T-helper 1 cell treated with Interleukin-12 subunit alpha and Interleukin-12 subunit beta and Interleukin-4 antibody, amounts not matched to agents 30 μg/mL and 1 μg/mL, for 36 hours (primary cell): Measurements from ENCODE around the gene ADCY1.
A peak's percentile ranks its signal among the peaks of the same experiment; 100 is the strongest.
"Not testable (repeated sequence)": the region's sequence is repeated elsewhere in the genome, so short reads cannot be mapped to it uniquely, and the experiment has no call there.

Experiments used
- H3K27ac Mint-ChIP-seq: one replicate; pipeline ENCODE4 v1.8.0; 2021; ENCODE audit warnings: mild to moderate bottlenecking, mixed read lengths
- H3K27me3 Mint-ChIP-seq: one replicate; pipeline ENCODE4 v1.8.0; 2021; ENCODE audit warnings: low read depth, mixed read lengths
- H3K36me3 Mint-ChIP-seq: one replicate; pipeline ENCODE4 v1.8.0; 2021; ENCODE audit warnings: low read depth, mixed read lengths
- H3K4me1 Mint-ChIP-seq: one replicate; pipeline ENCODE4 v1.8.0; 2021; ENCODE audit warnings: low read depth, mixed read lengths
- H3K4me3 Mint-ChIP-seq: one replicate; pipeline ENCODE4 v1.8.0; 2021; ENCODE audit warnings: mild to moderate bottlenecking, moderate library complexity, mixed read lengths
- H3K9me3 Mint-ChIP-seq: one replicate; pipeline ENCODE4 v1.8.0; 2021; ENCODE audit warnings: mixed read lengths

The ADCY1 gene

DNA sequence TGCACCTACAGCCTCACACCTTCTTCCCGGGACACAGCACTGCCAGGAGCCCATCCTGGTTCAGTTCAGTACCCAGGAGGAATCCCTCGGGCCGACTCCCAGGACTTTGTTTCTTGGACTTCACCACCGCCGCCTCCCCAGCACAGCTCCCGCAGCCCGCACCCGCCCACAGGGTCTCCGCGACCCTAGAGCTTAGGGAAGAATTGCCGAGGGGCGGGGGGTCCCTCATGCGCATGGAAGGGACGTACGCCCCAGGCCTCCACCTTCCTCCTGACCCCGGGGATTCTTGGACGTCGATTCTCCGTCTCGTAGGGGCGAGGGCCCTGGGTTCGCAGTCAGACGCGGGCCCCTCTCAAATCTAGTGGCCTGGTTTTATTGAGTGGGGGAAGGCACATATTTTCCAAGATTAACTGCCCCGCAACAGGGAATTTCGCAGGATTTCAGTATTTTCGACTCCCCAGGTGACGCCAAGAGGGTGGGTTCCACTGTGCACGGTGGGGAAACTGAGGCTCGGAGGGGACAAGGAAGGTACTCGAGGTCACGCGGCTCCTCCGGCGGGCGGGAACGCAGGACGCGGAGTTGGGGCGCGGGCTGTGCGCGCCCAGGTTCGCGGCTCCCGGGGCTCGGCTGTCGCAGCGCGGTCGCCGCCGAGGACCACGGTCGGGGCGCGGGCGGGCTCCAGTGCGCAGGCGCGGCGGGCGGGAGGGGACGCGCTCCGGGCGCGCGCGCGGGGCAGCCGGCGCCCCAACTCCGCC lies at the start of gene ADCY1:
Gene ADCY1, plus strand, starts transcription at position 708 of the 755 bp plus-strand sequence. CDS start 176 bp downstream, outside the sequence.
- peaks cover 60% of the 10 kb centered on the region for H3K27me3 Mint-ChIP-seq
- peak within 1 kb of the TSS; percentile 44 for H3K4me3 Mint-ChIP-seq
- H3K36me3 Mint-ChIP-seq = no peaks in the 10 kb centered on the region
- no peaks in the 10 kb centered on the region for H3K4me1 Mint-ChIP-seq
- H3K9me3 Mint-ChIP-seq = no peaks in the 10 kb centered on the region
- no peak within 1 kb of the TSS for H3K27ac Mint-ChIP-seq

- Mint-ChIP-seq H3K4me3 (no peak overlapping the region), H3K9me3 (peaks cover 2% of the 10 kb centered on the region), H3K4me1 (no peaks in the 10 kb centered on the region), H3K36me3 (no peaks in the 10 kb centered on the region), H3K27me3 (peaks cover 5% of the 10 kb centered on the region), H3K27ac (no peak overlapping the region)
Observed at GRCh38 chr7:45524445-45524844, 49.7 kb upstream of the ADCY1 start.

GRCh38 chr7:45525057-45525456 lies 49.1 kb upstream of the ADCY1 start:
- H3K27me3 Mint-ChIP-seq = peaks cover 5% of the 10 kb centered on the region

DNA sequence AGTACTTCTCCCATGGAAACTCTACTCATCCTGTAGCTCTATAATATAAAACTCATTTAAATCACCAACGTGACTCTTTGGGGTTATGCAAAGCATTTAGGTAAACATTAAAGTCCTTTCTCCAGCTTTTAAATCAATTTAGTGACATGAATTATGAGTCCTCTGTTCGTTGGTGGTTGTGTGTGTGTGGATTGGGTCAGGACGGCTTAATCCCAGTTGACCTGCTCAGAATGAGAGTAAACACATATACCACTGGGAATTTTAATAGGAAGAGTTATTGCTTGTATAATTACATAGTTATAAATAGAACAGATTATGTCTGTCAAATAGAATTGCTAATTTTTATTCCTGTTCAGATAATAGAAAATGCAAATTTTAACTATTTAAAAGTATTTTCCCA lies 30.7 kb upstream of the ADCY1 start:
- no peaks in the 10 kb centered on the region for H3K4me1 Mint-ChIP-seq
- no peak overlapping the region for H3K27ac Mint-ChIP-seq
- no peaks in the 10 kb centered on the region for H3K27me3 Mint-ChIP-seq
- H3K36me3 Mint-ChIP-seq = no peaks in the 10 kb centered on the region
- H3K9me3 Mint-ChIP-seq = peaks cover 18% of the 10 kb centered on the region
- H3K4me3 Mint-ChIP-seq = no peak overlapping the region

More at GRCh38 chr7:45525057-45525456, 49.1 kb upstream of the ADCY1 start:
- Mint-ChIP-seq H3K27ac (no peak overlapping the region), H3K4me3 (no peak overlapping the region), H3K4me1 (no peaks in the 10 kb centered on the region), H3K9me3 (no peaks in the 10 kb centered on the region), H3K36me3 (no peaks in the 10 kb centered on the region)

GRCh38 chr7:45545105-45545710 lies 29.0 kb upstream of the ADCY1 start:
- H3K36me3 Mint-ChIP-seq, H3K27me3 Mint-ChIP-seq, H3K27ac Mint-ChIP-seq, H3K9me3 Mint-ChIP-seq, H3K4me1 Mint-ChIP-seq, H3K4me3 Mint-ChIP-seq: not testable (repeated sequence)

- H3K27ac Mint-ChIP-seq, H3K4me1 Mint-ChIP-seq, H3K4me3 Mint-ChIP-seq, H3K27me3 Mint-ChIP-seq, H3K36me3 Mint-ChIP-seq, H3K9me3 Mint-ChIP-seq: not testable (repeated sequence)
Observed at GRCh38 chr7:45548917-45549316, 25.3 kb upstream of the ADCY1 start.

GRCh38 chr7:45563401-45563800 lies 10.8 kb upstream of the ADCY1 start:
- H3K27ac Mint-ChIP-seq = no peak overlapping the region
- H3K4me1 Mint-ChIP-seq = no peaks in the 10 kb centered on the region
- H3K9me3 Mint-ChIP-seq = peaks cover 5% of the 10 kb centered on the region
- H3K27me3 Mint-ChIP-seq = peaks cover 3% of the 10 kb centered on the region
- no peaks in the 10 kb centered on the region for H3K36me3 Mint-ChIP-seq
- H3K4me3 Mint-ChIP-seq = no peak overlapping the region

GRCh38 chr7:45563941-45564461 lies 10.2 kb upstream of the ADCY1 start:
- Mint-ChIP-seq H3K9me3 (peaks cover 5% of the 10 kb centered on the region), H3K27ac (no peak overlapping the region)

DNA sequence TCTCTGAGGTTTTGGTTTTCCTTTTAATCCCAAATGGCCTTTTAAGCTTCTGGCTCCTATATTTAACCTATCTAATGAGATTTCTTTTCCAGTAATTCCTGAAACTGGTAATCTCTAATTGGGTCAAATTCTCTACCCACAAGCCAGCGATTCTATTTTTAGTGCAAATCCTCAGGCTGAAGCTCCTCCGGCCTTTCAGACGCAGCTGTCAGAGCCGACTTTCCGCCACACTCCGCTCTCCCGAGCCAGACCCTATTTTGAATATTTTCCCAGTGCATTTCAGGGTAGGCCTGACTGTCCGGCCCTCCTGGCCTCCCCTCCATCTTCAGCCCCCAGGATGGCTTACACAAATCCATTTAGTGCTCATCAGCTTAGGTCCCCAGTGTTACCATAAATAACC lies 9.7 kb upstream of the ADCY1 start:
- Mint-ChIP-seq H3K27ac (no peak overlapping the region), H3K27me3 (peaks cover 3% of the 10 kb centered on the region), H3K9me3 (peaks cover 5% of the 10 kb centered on the region), H3K36me3 (no peaks in the 10 kb centered on the region), H3K4me1 (no peaks in the 10 kb centered on the region), H3K4me3 (no peak overlapping the region)

More at GRCh38 chr7:45563941-45564461, 10.2 kb upstream of the ADCY1 start:
- H3K4me1 Mint-ChIP-seq = no peaks in the 10 kb centered on the region
- H3K36me3 Mint-ChIP-seq = no peaks in the 10 kb centered on the region
- no peak overlapping the region for H3K4me3 Mint-ChIP-seq
- peaks cover 3% of the 10 kb centered on the region for H3K27me3 Mint-ChIP-seq

- no peak overlapping the region for H3K4me3 Mint-ChIP-seq
- peaks cover 3% of the 10 kb centered on the region for H3K27me3 Mint-ChIP-seq
- H3K27ac Mint-ChIP-seq = no peak overlapping the region
- H3K9me3 Mint-ChIP-seq = peaks cover 2% of the 10 kb centered on the region
- no peaks in the 10 kb centered on the region for H3K36me3 Mint-ChIP-seq
- no peaks in the 10 kb centered on the region for H3K4me1 Mint-ChIP-seq
Observed at GRCh38 chr7:45564886-45565455, 9.2 kb upstream of the ADCY1 start.

GRCh38 chr7:45566386-45566785 lies 7.8 kb upstream of the ADCY1 start:
- H3K36me3 Mint-ChIP-seq = no peaks in the 10 kb centered on the region
- H3K4me3 Mint-ChIP-seq = no peak overlapping the region
- H3K9me3 Mint-ChIP-seq = no peaks in the 10 kb centered on the region
- no peaks in the 10 kb centered on the region for H3K4me1 Mint-ChIP-seq
- peaks cover 13% of the 10 kb centered on the region for H3K27me3 Mint-ChIP-seq
- no peak overlapping the region for H3K27ac Mint-ChIP-seq

DNA sequence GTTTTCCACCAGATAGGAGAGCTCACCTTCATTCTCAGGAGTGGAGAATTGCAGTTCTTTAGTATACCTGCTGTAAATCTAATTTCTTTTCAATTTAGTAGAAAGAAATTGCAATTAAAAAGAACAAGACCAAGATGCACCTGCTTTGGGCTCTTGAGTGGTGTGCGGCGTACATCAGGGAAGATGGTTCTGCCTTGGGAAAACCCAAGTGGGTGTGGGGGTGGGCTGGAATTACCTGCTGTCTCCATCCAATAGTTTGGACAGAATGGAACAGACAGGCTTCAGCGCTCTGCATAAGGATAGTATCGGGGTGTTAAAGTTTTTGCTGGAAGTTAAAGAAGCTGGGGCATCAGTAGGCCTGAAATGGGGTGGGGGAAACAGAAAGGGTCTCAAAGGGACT lies 7.2 kb upstream of the ADCY1 start:
- H3K27ac Mint-ChIP-seq = no peak overlapping the region
- no peak overlapping the region for H3K4me3 Mint-ChIP-seq
- no peaks in the 10 kb centered on the region for H3K4me1 Mint-ChIP-seq
- no peaks in the 10 kb centered on the region for H3K9me3 Mint-ChIP-seq
- H3K36me3 Mint-ChIP-seq = no peaks in the 10 kb centered on the region
- peaks cover 17% of the 10 kb centered on the region for H3K27me3 Mint-ChIP-seq

DNA sequence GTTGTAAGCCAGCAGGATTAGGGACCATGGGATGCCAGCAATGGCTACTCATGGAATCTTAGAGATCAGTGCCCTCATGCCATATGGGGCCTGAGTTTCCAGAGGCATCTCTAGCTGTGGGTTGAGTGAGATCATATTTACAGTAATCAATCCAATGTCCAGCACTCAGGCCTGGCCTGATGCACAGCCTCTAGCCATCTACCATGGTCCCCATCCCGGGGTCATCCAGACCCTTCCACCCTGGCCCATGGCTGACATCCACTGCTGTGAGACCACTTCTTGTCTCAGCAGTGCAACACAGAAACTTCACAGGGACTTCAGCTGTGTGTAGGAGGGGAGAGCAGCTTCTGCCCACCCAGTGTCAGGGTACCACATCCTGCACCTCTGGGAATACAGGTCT lies 6.5 kb upstream of the ADCY1 start:
- Mint-ChIP-seq H3K27ac (no peak overlapping the region), H3K9me3 (no peaks in the 10 kb centered on the region)

DNA sequence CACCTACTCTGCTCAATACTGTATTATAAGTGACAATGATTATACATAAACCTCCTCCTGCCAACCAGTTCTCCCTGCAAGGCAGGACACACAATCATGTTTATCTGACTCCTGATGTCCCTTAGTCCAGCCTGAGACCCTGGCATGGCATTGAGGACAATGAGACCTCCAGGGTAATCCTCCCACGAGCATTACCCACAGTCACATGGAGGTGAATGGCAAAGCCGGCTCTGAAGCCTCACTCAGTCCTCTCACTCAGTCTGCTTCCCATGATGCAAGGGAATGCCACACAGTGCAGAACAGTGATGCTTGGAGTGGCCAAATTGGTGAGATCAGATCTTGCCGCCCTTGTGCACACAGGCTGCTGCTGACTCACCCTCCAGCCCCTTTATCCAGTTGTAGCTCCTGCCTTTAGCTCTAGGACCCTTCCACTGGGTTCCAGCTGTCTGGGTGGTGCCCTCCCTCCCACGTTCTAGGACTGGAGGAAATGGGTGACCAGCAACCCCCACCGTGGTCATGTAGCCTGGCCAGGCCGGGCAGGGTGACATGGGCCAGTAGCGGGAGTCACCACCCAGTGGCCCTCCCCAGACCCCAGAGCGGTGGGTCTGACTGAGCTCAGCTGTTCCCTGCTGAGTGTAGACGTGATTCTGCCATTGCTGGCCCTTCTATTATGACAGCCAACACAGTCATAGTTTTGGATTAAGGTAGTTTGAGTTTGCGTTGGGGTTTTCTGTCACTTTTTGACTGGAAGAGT lies 5.5 kb upstream of the ADCY1 start:
- no peak overlapping the region for H3K4me3 Mint-ChIP-seq
- no peak overlapping the region for H3K27ac Mint-ChIP-seq
- no peaks in the 10 kb centered on the region for H3K36me3 Mint-ChIP-seq
- no peaks in the 10 kb centered on the region for H3K9me3 Mint-ChIP-seq
- H3K27me3 Mint-ChIP-seq = peaks cover 32% of the 10 kb centered on the region
- H3K4me1 Mint-ChIP-seq = no peaks in the 10 kb centered on the region

More for the DNA sequence above, 6.5 kb upstream of the ADCY1 start:
- H3K4me3 Mint-ChIP-seq = no peak overlapping the region
- H3K27me3 Mint-ChIP-seq = peaks cover 23% of the 10 kb centered on the region
- H3K36me3 Mint-ChIP-seq = no peaks in the 10 kb centered on the region
- H3K4me1 Mint-ChIP-seq = no peaks in the 10 kb centered on the region
